Measurements from ENCODE around the gene CYTH4.
"Not testable (repeated sequence)": the region's sequence is repeated elsewhere in the genome, so short reads cannot be mapped to it uniquely, and the experiment has no call there.

The CYTH4 gene

DNA sequence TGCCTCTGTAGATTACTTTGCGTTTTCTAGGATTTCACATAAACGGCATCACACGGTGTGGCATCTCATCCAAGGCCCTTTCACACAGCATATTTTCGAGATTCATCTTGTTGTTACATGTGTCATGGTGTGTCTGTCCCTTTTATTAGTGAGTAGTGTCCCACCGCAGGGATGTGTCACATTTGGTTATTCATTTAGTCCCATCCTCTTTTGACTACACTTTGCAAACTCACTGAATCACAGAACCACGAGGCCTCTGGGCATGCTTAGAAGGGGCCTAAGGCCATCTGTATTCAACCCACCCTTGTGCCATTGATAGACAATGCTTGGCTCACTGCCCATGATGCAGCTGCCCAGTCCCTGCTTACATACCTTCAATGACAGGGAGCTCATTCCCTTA, 34.1 kb upstream of the CYTH4 start:
- DNase-seq (ENCODE audit: low read depth) = no peak

- no peak for DNase-seq (ENCODE audit: low read depth)
Observed at GRCh38 chr22:37249986-37250385, 32.3 kb upstream of the CYTH4 start.

GRCh38 chr22:37251836-37252235, 30.5 kb upstream of the CYTH4 start:
- DNase-seq (ENCODE audit: low read depth) = not testable (repeated sequence)

GRCh38 chr22:37253126-37253660, 29.1 kb upstream of the CYTH4 start:
- no peak for DNase-seq (ENCODE audit: low read depth)

DNA sequence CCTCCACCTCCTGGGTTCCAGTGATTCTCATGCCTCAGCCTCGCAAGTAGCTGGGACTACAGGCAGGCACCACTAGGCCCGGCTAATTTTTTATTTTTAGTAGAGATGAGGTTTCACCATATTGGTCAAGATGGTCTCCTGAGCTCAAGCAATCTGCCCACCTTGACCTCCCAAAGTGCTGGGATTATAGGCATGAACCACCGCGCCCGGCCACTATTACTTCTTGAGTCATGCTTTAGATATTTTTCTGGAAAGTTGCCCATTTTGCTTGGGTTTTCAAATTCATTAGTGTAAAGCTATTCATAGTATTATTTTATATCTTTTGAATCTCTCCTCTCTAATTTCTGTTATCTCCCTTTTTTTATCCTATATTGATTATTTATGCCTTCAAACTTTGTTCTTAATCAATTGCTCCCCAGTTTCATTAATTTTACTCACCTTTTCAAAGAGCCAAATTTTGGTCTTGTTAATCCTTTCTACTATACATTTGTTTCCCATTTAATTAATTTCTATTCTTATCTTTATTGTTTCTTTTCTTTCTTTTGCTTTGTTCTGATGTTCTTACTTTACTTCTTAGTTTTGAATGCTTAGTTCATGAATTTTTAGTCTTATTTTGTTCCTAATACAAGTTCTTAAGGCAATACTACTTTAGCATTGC, 28.0 kb upstream of the CYTH4 start:
- DNase-seq (ENCODE audit: low read depth) = no peak

GRCh38 chr22:37254867-37255233, 27.5 kb upstream of the CYTH4 start:
- no peak for DNase-seq (ENCODE audit: low read depth)

DNA sequence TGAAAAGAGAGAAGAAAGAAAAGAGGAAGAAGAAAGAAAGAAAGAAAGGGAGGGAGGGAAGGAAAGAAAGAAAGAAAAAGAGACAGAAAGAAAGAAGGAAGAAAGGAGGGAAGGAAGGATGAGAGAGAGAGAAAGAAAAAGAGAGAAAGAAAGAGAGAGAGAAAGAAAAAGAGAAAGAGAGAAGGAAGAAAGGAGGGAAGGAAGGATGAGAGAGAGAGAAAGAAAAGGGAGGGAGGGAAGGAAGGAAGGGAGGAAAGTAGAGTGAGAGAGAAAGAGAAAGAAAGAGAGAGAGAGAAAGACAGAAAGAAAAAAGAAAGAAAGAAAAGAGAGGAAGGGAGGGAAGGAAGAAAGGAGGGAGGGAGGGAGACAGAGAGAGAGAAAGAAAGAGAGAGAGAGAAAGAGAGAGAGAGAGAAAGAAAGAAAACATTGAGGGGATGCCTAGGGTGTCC, 26.7 kb upstream of the CYTH4 start:
- DNase-seq (ENCODE audit: low read depth) = no peak

GRCh38 chr22:37256075-37256726, 26.1 kb upstream of the CYTH4 start:
- DNase-seq (ENCODE audit: low read depth) = no peak

- DNase-seq (ENCODE audit: low read depth) = no peak
Observed at GRCh38 chr22:37258005-37258752, 24.1 kb upstream of the CYTH4 start.

DNA sequence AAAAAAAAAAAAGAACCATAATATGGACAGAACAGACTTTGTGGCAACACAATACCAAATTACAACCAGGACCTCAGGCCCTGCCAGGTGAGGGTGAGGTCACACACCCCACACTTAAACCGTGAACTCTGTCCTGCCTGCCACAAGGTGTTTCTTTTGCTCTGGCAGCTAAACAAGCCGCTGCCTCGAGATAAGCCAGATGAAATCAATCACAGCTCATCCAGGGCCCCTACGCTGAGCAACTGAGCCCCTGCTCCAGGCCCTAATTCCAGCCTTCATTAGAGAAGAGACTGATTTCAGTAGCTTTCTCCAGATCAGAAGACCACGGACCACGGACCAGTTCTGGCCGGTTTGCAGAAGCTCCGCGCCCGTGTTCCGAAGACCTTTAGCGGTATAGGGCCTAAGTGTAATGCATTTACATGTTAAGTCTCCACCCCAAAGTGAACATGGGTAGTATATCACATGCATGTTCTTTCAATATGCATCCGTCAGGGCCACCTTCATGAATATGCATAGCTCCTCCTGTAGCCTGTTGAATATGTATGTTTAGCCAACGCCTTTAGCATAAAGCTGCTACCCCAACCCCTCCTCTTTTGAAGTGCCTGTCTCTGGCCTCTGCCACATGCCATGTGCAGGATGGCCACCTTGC, 23.4 kb upstream of the CYTH4 start:
- DNase-seq (ENCODE audit: low read depth) = no peak

- DNase-seq (ENCODE audit: low read depth) = no peak
Observed at GRCh38 chr22:37259540-37260029, 22.7 kb upstream of the CYTH4 start.

- no peak for DNase-seq (ENCODE audit: low read depth)
Observed at GRCh38 chr22:37260155-37260795, 22.0 kb upstream of the CYTH4 start.

GRCh38 chr22:37260901-37261336, 21.4 kb upstream of the CYTH4 start:
- no peak for DNase-seq (ENCODE audit: low read depth)

- DNase-seq (ENCODE audit: low read depth) = no peak
Observed at GRCh38 chr22:37262346-37262745, 20.0 kb upstream of the CYTH4 start.

DNA sequence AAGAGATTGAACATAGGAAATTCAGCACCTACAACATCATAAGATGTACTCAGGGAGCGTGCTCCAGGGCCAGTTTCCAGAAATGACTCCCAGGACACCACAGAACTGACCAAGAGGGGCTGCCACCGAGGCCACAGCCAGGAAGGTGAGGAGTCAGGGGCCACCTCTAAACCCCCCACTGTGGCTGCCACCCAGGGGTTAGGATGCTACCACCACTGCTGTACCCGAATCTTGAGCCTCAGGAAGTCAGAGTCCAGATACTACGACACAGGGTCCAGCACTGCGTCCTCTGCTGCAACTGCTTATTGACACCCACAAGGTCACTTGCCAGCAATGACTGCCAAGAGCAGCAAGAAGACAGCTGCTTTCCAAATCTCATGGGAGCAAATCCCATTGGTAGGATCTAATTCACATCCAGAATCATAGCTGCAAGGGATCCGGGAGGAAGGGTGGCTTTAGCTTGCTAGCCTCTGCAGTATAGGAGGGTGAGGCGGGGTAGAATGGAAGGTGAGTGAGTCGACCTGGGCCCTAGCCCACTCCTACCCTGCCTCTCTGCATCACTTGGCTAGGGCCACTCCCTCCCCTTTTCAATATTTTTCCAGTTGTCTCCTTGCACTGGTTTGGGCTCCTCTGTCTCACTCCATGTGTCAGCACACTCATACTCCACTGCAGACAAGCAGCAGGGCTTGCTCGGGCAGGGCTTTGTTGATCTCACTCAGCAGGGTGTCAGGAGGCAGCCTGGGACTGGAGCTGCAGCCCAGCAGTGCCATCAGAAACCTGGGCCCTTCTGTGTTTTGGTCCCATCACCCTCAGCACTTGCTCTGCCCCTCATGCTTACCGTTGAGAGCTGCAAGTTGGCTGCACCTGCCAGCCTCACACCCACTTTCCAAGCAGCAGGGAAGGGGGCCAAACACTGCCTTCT, 18.1 kb upstream of the CYTH4 start:
- no peak for DNase-seq (ENCODE audit: low read depth)

DNA sequence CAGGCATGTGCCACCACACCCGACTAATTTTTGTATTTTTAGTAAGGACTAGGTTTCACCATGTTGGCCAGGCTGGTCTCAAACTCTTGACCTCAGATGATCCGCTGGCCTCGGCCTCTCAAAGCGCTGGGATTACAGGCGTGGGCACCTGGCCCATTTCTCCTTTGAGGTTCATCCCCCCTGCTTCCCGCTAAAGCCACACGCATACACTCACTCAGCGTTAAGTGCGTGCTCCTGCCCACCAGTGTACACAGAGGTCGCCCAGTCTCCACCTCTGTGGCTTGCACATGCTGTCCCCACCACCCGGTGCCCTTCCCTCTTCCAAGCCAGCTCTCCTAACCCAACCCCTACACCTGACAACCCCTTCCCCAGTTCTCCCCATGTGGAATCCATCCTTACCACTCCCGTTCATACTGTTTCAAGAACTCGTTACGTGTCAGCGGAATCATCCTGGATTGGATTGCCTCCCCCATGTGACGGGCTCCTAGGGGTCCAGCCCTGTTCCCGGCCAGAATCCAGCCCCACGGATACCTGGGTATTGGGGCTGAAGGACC, 15.7 kb upstream of the CYTH4 start:
- no peak for DNase-seq (ENCODE audit: low read depth)

DNA sequence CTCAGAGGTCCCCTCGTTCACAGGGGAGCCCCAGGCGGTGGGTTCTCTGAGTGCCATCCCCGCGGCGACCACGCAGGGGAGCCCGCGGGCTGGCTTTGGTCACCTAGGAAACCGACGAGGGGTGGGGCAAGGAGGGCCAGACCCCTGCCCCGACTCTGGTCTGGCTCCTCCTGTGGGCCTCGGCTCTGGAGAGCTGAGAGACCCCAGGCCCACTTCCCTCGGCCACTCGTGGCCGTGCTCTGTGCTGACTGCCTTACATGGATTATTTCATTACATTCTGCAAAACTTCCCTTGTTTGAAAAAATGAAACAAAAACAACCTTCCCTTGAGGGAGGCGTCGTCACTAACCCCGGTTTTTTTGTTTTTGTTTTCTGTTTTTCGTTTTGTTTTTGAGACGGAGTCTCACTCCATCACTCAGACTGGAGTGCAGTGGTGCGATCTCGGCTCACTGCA, 15.1 kb upstream of the CYTH4 start:
- peak; percentile 51 for DNase-seq (ENCODE audit: low read depth)

DNA sequence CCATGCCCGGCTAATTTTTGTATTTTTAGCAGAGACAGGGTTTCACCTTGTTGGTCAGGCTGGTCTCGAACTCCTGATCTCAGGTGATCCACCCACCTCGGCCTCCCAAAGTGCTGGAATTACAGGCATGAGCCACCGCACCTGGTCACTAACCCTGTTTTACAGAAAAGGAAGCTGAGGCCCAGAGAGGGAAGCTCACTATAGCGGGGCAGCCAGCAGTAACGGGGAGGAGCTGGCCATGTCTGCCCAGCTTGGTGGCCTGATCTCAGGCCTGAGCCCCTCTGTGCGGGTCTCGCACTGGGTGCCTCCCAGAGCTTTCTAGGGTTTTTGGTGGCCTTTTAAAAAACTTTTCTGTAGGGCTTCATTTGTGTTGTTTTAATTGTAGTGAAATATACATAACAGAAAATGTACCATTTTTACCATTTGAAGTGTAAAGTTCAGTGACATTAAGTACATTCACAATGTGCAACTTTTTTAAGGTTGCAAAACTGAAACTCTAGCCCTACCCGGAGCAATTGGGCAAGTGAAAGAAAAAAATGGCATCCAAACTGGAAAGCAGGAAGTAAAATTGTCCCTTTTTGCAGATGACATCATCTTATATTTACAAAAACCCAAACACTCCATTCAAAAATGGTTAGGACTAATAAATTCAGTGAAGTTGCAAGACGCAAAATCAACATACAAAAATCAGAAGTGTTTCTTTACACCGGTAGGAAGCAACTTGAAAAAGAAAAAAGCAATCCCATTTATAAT, 14.5 kb upstream of the CYTH4 start:
- DNase-seq (ENCODE audit: low read depth) = no peak

DNA sequence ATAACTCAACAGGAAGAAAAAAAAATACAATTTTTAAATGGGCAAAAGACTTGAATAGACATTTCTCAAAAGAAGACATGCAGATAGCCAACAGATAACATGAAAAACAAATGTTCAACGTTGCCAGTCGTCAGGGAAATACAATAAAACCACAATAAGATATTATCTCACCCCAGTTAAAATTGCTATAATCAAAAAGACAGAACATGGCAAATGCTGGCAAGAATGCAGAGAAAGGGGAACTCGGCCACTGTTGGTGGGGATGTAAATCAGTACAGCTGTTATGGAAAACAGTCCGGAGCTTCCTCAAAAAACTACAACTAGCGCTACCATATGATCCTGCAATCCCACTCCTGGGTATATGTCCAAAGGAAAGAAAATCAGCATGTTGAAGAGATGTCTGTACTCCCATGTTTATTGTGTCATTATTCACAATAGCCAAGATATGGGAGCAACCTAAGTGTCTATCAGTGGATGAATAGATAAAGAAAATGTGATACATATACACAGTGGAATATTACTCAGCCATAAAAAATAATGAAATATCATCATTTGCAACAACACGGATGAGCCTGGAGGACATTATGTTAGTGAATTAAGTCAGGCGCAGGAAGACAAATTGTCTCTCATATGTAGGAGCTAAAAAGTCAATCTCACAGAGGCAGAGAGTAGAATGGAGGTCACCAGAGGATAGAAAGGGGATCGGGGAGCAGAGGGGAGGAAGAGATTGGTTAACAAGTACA, 12.2 kb upstream of the CYTH4 start:
- no peak for DNase-seq (ENCODE audit: low read depth)

Data from stimulated activated CD8-positive, alpha-beta memory T cell treated with anti-CD3 and anti-CD28 coated beads, Interleukin-12 subunit alpha, Interleukin-12 subunit beta, amount 100 ng/mL, for 4 hours (primary cell).